PFSK-1 (cell line): ENCODE results near the gene TPCN1.

Source experiments
- POLR2AphosphoS5 ChIP-seq: IDR thresholded peaks from 2 replicates; pipeline ENCODE4 v1.6.1; 2012; ENCODE audit warnings: low read depth, mild to moderate bottlenecking, control low read depth, low read length, moderate library complexity
- TAF1 ChIP-seq: IDR thresholded peaks from 2 replicates; pipeline ENCODE4 v1.6.1; 2012; ENCODE audit warnings: low read length, control low read depth, borderline replicate concordance; ENCODE audit not compliant: insufficient read depth

GRCh38 chr12:113226696-113227568 is 5.7 kb downstream of the TPCN1 start:
- no peak for TF ChIP-seq POLR2AphosphoS5
- TF ChIP-seq TAF1: no peak
